ENCODE measurements around the gene FGF22.

DNA sequence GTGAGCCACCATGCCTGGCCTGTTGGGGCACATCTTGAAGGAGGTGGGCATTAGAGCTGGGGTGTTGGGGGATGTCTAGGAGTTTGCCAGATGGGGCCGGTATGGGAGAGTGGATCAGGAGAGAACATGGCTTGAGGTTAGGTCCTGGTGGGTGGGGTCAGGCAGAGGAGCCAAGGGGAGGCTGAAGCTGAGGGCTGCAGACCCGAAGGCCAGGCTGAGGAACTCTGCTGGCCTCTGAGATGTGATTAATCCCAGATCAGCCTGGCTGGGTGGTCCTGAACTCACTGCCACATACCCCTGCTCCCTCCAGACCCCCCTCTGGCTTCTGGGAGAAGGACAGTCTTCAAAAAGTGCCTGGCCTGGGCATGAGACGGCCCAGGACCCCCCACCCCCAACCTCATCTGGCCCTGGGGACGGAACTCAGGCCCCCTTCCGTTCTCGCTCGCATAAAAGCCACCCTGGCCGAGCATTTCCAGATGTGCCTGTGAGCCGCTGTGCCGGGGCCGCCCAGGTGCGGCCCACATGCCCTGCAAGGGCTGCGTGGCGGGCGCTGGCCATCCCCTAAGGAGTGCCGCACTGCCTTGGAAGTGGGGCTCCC is 39.2 kb downstream of the FGF22 start:
- TF ChIP-seq GATA3 (IDR thresholded peaks at IDR 0.05; ENCODE audit: low read depth, low read length), result no peak
- no peak for TF ChIP-seq GATA2 (IDR thresholded peaks at IDR 0.05; ENCODE audit: low read depth, low read length)

Data from SH-SY5Y (cell line).